Measurements from ENCODE around the gene PLEKHJ1. TPM values are rescaled to one million over a fixed set of nuclear protein-coding genes. Genes with fewer than 3 reads are reported as not detected.

PLEKHJ1 gene
- total and polyA plus RNA-seq, 9 of the 15 experiments (the other 6 are each of a cell fraction or from before 2014, with no cell fraction given), result 1.5 to 188 (median 63.9) TPM

DNA sequence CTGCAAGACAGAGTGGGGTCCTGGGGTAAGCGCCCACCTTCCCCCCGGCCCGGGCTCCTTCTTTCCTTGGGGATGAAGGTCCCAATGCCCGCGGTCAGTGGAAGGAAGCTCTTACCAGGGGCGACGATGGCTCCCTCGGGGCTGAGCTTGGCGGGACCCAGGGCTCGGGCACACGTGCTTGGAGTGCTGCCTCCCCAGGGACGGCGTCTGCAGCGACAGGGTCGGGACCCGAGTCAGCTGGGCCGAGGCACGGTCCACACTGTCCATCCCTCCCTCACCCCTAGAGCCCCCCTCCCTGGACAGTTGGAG lies 16.6 kb upstream of the PLEKHJ1 start:
- TF ChIP-seq, protein P1, sequence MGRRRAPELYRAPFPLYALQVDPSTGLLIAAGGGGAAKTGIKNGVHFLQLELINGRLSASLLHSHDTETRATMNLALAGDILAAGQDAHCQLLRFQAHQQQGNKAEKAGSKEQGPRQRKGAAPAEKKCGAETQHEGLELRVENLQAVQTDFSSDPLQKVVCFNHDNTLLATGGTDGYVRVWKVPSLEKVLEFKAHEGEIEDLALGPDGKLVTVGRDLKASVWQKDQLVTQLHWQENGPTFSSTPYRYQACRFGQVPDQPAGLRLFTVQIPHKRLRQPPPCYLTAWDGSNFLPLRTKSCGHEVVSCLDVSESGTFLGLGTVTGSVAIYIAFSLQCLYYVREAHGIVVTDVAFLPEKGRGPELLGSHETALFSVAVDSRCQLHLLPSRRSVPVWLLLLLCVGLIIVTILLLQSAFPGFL (CRISPR knock-in tag; IDR thresholded peaks at IDR 0.05), result no peak
- no peak for TF ChIP-seq ARID2 (IDR thresholded peaks at IDR 0.05)
- no peak for TF ChIP-seq KLF16 (IDR thresholded peaks at IDR 0.05)
- no peak for TF ChIP-seq NFE2 (IDR thresholded peaks at IDR 0.05; ENCODE audit: low read depth)
- H3K79me2 ChIP-seq (ENCODE audit: control insufficient read depth, insufficient read depth, low read length), result no peaks in the 10 kb centered on the region
- no peaks in the 10 kb centered on the region for H3K27me3 ChIP-seq (ENCODE audit: control insufficient read depth in 2 of 2, insufficient read depth in 2 of 2, low read length in 2 of 2)
- DNase-seq (ENCODE audit: extremely low read depth in 1 of 4, low spot score in 3 of 4) (no peak), ATAC-seq (no peak), FAIRE-seq (no peak)
- H3K36me3 ChIP-seq (ENCODE audit: control insufficient read depth, insufficient read depth, low read length), result peaks cover 17% of the 10 kb centered on the region; the same call in 1 of the 3 replicates
- no peak overlapping the region for H3K4me2 ChIP-seq (ENCODE audit: insufficient read depth, low read length)
- no peaks in the 10 kb centered on the region for H3K9me3 ChIP-seq (replicated peaks; ENCODE audit: control insufficient read depth, insufficient read depth, low read depth, low read length)
- no peak overlapping the region for H3K27ac ChIP-seq (ENCODE audit: extremely low read depth, low read depth, low read length)
- WGBS (ENCODE audit: insufficient coverage, low coverage, missing lambda C conversion rate), result 92% methylated on average over 5 of the region's 18 CpGs
- no peaks in the 10 kb centered on the region for H3K9me1 ChIP-seq (ENCODE audit: control insufficient read depth, insufficient read depth, low read length)
- intact Hi-C loops (cut with micrococcal nuclease), result no loop called here
- H3K9ac ChIP-seq (ENCODE audit: insufficient read depth in 1 of 2, low read depth in 2 of 2, low read length in 2 of 2), result no peak overlapping the region
- H3K4me3 ChIP-seq, result no peak overlapping the region
- BruUV-seq (replicated peaks), result no TSS peak
- ChIA-PET CTCF (ENCODE audit: low intra/inter-chr PET ratio) (no interaction called here), POLR2A (interaction anchor here (1.0 to 1.7 kb wide), 3 partner anchors 9 to 19 kb away, joined by 5 to 9 read pairs (median 6); no protein-coding TSS in a partner anchor)
- H4K20me1 ChIP-seq (replicated peaks; ENCODE audit: control insufficient read depth, insufficient read depth, low read length), result no peaks in the 10 kb centered on the region
- in situ Hi-C loops (cut with MboI), result no loop called here
- no peak overlapping the region for H2AFZ ChIP-seq (ENCODE audit: low read depth, low read length)
- H3K4me1 ChIP-seq (replicated peaks in 1 of 2; ENCODE audit: control insufficient read depth in 2 of 2, insufficient read depth in 2 of 2, low read length in 2 of 2), result peaks cover 0 to 71% of the 10 kb centered on the region in 2 experiments; a peak in 2 of 5 replicates

DNA sequence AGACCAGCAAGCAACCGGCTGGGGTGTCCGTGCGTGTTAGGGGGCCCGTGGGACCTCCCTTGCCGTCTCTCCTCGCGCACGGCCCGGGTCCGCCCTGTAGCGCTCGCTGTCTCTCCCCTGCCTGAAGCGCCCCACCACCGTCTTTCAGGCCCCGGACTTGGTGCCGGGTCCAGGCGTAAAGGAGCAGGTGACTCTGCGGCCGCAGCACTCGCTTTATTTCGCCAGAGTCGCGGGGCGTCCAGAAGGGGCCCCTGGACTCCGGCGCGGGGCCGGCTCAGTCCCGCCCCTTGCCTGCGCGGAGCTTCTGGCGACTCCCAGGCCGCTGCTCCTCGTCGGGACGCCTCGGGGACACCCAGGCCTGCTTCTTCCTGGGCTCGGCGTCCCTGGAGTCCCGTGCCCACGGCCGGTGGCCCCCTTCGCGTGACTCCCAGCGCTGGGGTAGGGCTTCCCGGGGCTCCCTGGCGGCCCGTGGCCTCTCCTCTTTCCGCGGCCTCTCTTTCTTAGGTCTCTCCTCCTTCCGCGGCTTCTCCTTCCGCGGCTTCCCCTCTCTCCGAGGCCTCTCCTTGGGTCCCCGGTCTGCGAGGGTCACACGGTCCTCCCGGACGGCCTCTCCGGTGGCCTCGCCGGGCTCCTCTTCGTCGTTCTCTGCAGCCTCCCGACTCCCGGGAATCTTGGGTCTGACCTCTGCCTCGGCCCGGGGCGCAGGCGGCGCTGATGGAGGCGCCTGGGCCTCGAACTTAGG lies 16.1 kb upstream of the PLEKHJ1 start:
- Histone ChIP-seq H3K27me3 (ENCODE audit: control insufficient read depth in 2 of 2, insufficient read depth in 2 of 2, low read length in 2 of 2) (no peaks in the 10 kb centered on the region), H3K27ac (ENCODE audit: extremely low read depth, low read depth, low read length) (no peak overlapping the region), H3K9ac (ENCODE audit: insufficient read depth in 1 of 2, low read depth in 2 of 2, low read length in 2 of 2) (no peak overlapping the region), H3K4me1 (replicated peaks in 1 of 2; ENCODE audit: control insufficient read depth in 2 of 2, insufficient read depth in 2 of 2, low read length in 2 of 2) (peaks cover 0 to 72% of the 10 kb centered on the region in 2 experiments; a peak in 2 of 5 replicates), H3K9me3 (replicated peaks; ENCODE audit: control insufficient read depth, insufficient read depth, low read depth, low read length) (no peaks in the 10 kb centered on the region), H3K4me2 (ENCODE audit: insufficient read depth, low read length) (no peak overlapping the region), H3K79me2 (ENCODE audit: control insufficient read depth, insufficient read depth, low read length) (no peaks in the 10 kb centered on the region), H3K9me1 (ENCODE audit: control insufficient read depth, insufficient read depth, low read length) (no peaks in the 10 kb centered on the region), H3K4me3 (no peak overlapping the region), H3K36me3 (ENCODE audit: control insufficient read depth, insufficient read depth, low read length) (peaks cover 22% of the 10 kb centered on the region; the same call in 1 of the 3 replicates), H2AFZ (ENCODE audit: low read depth, low read length) (no peak overlapping the region), H4K20me1 (replicated peaks; ENCODE audit: control insufficient read depth, insufficient read depth, low read length) (no peaks in the 10 kb centered on the region)
- in situ Hi-C loops (cut with MboI) (no loop called here), intact Hi-C loops (cut with micrococcal nuclease) (no loop called here)
- WGBS (ENCODE audit: insufficient coverage, low coverage, missing lambda C conversion rate), result 96% methylated on average over 8 of the region's 74 CpGs
- FAIRE-seq (no peak), ATAC-seq (no peak), DNase-seq (ENCODE audit: extremely low read depth in 1 of 4, low spot score in 3 of 4) (no peak)
- CTCF ChIA-PET (ENCODE audit: low intra/inter-chr PET ratio), result no interaction called here
- POLR2A ChIA-PET, result interaction anchor here (1.7 kb wide), 1 partner anchor 20 kb away, joined by 9 read pairs; no protein-coding TSS in a partner anchor
- BruUV-seq (replicated peaks), result no TSS peak
- no peak for TF ChIP-seq ASH1L (IDR thresholded peaks at IDR 0.05; ENCODE audit: borderline replicate concordance, low read depth, partially characterized antibody)

Measured in K562 (cell line).